ENCODE measurements around the gene TMEM161A.
"Not testable (repeated sequence)": the region's sequence is repeated elsewhere in the genome, so short reads cannot be mapped to it uniquely, and the experiment has no call there.

Gene TMEM161A

DNA sequence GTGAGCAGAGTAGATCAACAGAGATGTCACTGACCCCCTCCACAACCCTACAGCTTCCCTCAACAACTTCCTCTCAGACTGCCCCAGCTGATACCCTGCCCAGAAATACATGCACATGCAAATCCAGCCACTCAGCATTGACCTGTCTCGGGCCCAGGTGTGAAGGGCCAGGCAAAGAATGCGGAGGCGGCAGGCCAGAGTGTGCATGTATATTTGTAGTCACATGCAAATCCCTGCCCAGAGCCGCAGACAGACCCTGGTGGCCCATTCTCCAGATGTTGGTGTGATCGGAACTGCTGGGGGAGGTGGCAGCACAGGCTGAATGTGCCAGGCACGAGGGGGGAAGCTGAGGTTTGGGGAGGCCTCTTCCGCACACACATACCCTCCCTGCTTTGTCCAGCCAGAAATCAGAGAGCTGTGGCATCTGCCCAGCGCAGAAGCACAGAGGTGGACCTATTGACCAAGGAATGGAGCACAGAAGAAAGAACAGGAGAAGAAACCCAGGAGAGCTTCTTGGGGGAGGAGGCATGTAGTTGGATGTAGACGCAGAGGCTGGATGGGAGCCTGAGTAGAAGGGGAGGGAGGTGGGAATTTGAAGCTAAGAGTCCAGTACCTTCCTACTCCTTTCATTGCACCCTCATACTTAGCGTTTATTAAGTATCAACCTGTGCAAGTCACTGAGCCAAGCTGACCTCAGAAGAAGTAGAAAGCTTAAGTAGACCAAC is 17.4 kb upstream of the TMEM161A start:
- in situ Hi-C loops (cut with MboI; ENCODE audit: low sequenced_read_pairs), result no loop called here

DNA sequence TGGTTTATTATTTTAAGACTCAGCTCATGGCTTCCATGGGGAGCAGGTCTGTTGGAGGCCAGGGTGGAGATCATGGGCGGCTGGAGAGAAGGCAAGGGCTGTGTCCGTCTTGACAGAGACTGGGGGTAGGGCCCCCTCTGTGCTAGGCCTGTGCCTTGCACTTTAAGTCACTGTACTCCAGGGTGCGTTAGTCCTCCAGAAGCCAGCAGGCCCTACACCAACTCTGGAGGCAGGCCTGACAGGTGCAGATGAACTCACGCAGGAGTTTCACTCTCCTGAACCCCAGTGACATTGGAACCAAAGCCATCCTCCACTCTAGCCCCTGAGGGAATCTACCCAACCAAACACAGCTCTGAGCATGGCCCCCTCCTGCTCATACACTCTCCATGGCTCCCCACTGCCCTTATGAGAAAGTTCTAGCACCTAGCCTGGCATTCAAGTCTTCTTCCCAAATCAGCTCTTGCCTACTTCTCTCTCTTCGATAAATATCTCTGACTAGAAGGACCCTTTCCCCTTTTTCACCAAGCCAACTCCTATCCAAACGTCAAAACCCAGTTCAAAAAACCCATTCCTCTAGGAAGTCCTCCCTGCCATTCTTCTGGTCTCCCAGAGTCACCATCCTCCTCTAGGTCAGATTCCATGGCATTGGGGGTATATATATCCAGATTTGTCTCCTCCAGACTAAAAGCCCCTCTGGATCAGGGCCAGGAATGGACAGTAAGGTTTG is 16.7 kb upstream of the TMEM161A start:
- in situ Hi-C loops (cut with MboI; ENCODE audit: low sequenced_read_pairs), result no loop called here

GRCh38 chr19:19152668-19153384 is 14.5 kb upstream of the TMEM161A start:
- in situ Hi-C loops (cut with MboI; ENCODE audit: low sequenced_read_pairs), result no loop called here

DNA sequence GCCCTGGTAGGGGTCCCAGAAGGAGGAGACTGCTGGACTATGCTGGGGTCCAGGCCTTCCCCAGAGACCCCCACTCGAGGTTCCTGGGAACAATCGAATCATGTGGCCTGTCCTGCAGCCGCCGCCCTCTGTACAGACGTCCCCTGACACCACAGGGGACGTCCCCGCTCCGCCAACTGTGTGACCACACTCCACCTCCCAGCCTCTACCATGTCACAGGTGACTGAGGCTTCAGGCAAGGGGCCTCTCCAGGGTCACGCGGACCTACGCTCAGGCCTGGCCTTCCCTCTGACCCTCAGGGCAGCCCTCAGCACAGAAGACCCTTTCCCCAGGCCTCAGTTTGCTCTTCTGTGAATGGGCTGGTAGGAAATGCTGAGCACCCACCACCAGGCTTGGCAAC is 13.1 kb upstream of the TMEM161A start:
- in situ Hi-C loops (cut with MboI; ENCODE audit: low sequenced_read_pairs), result no loop called here

- in situ Hi-C loops (cut with MboI; ENCODE audit: low sequenced_read_pairs), result no loop called here
Observed at GRCh38 chr19:19149435-19149834, 11.2 kb upstream of the TMEM161A start.

GRCh38 chr19:19148504-19148903 is 10.2 kb upstream of the TMEM161A start:
- in situ Hi-C loops (cut with MboI; ENCODE audit: low sequenced_read_pairs), result not testable (repeated sequence)

DNA sequence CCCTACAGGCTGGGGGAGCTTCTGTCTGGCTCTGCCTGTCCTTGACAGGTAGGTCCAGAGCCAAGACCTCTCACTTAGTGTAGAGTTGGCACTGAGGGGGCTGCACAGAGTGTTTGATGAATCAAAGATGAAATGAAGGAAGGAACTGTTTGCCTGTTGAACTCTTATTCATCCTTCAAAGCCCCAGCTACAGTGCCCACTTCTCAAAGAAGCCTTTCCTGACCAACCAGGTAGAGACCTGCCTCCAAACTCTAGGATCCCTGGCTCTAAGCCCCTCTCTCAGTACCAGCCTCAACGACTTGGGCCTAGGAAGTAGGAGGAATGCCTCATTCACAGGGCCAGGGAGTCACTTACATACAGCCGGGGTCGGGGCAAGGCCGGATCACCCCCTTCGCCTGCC is 9.1 kb upstream of the TMEM161A start:
- in situ Hi-C loops (cut with MboI; ENCODE audit: low sequenced_read_pairs), result no loop called here

DNA sequence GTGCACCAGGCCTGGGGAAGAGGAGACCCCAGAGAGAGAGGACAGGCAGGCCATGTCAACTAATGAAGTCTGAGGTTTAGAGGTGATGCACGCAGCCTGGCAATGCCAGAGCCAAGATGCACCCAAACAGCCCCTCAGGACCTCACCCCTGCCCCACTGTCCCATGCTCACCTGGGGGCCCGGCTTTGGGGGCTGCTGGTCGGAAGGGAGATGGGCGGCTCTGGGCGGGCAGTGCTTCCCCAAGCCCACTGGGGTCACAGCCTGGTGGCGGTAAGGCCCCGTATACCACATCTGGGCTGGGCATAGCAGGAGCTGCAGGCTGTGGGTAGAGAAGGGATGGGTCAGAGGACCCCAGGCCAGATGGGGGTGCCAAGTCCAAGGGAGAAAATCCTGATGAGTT is 8.6 kb upstream of the TMEM161A start:
- in situ Hi-C loops (cut with MboI; ENCODE audit: low sequenced_read_pairs), result no loop called here

GRCh38 chr19:19145684-19146608 is 7.7 kb upstream of the TMEM161A start:
- in situ Hi-C loops (cut with MboI; ENCODE audit: low sequenced_read_pairs), result no loop called here

DNA sequence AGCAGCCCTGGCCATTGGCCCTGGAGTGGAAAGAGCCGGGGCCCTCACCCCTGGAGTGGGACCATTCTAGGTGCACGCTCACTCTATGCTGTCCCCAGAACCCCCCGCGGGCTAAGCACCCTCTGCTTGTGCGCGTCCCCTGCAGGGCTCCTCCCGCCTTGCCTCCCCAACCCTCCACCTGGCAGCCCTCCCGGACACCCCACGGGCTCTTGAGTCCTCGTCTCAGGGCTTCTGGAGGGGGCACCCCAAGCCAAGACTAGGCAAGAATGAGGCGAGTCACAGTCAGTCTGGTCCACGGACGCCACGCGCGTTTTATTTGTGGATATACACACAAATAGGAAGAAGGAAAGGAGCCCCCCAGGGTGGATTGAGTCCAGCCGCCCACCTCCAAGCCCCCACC is 7.0 kb upstream of the TMEM161A start:
- in situ Hi-C loops (cut with MboI; ENCODE audit: low sequenced_read_pairs), result no loop called here

- in situ Hi-C loops (cut with MboI; ENCODE audit: low sequenced_read_pairs), result no loop called here
Observed at GRCh38 chr19:19142347-19142746, 4.1 kb upstream of the TMEM161A start.

- in situ Hi-C loops (cut with MboI; ENCODE audit: low sequenced_read_pairs), result no loop called here
Observed at GRCh38 chr19:19140476-19140875, 2.2 kb upstream of the TMEM161A start.

DNA sequence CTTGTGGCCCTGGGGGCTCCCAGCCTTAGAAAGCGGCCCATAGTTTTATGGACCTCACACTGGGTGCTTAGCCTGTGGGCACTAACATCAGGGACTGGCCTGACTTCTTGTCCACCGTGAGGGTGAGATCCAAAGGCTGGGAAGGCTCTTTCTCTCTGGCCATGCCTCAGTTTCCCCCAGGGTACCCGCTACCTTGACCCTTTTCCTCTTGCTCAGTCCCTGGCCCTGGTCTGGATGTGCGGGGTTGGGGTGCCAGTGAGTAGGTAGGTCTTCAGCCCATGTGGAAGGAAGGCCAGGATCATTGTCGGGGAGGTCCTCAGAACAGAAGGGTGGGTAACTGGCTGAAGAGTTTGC is 1.6 kb upstream of the TMEM161A start:
- in situ Hi-C loops (cut with MboI; ENCODE audit: low sequenced_read_pairs), result no loop called here

GRCh38 chr19:19137556-19138108 is 646 bp downstream of the TMEM161A start:
- in situ Hi-C loops (cut with MboI; ENCODE audit: low sequenced_read_pairs), result no loop called here

- in situ Hi-C loops (cut with MboI; ENCODE audit: low sequenced_read_pairs), result not testable (repeated sequence)
Observed at GRCh38 chr19:19135713-19136112, 2.6 kb downstream of the TMEM161A start.

DNA sequence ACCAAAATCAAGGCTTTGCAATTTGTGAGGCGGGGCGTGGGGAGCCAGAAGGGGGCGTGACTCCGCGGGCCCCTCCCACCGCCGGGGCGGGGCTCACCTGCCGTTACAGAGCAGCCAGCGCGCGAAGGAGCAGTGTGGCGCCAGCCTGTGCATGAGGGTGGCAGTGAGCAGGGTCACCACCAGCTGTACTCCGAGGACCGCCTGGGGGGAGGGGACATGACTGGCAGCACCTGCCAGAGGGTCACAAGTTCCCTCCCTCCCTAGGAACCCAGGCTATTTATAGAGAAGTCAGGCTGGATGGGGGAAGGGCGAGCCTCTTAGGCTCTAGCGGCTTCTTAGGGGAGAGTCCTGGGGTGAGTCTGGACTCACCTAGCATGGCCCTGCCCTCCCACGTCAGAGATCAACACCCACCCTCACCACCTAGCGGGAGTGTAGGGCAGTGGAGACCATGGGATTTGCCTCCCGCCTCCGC is 3.6 kb downstream of the TMEM161A start:
- in situ Hi-C loops (cut with MboI; ENCODE audit: low sequenced_read_pairs), result no loop called here

GRCh38 chr19:19133985-19134384 is 4.3 kb downstream of the TMEM161A start:
- in situ Hi-C loops (cut with MboI; ENCODE audit: low sequenced_read_pairs), result no loop called here

- in situ Hi-C loops (cut with MboI; ENCODE audit: low sequenced_read_pairs), result no loop called here
Observed at GRCh38 chr19:19132912-19133311, 5.4 kb downstream of the TMEM161A start.

- in situ Hi-C loops (cut with MboI; ENCODE audit: low sequenced_read_pairs), result no loop called here
Observed at GRCh38 chr19:19131989-19132388, 6.3 kb downstream of the TMEM161A start.

DNA sequence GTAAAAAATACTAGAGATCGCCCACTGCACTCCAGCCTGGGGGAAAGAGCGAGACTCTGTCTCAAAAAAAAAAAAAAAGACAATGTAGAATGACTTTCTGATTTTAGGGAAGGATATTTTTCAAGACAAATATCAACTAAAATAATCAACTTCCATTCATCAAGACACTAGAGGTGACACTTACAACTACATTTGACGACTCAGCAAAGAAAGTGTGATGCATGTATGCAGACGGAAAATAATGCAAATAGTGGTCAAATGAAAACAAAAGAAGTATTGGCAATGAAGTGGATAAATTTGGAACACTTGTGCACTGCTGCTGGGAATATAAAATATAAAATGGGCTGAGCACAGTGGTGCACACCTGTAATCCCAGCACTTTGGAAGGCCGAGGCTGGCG is 12.2 kb downstream of the TMEM161A start:
- in situ Hi-C loops (cut with MboI; ENCODE audit: low sequenced_read_pairs), result no loop called here

Measured in HL-60/S4 treated with phorbol 12-myristate 13-acetate at 8.2 ng/mL for 4 days and 3 days (cell line).